ENCODE results near the gene ASTN2. TPM values are rescaled to one million over a fixed set of nuclear protein-coding genes. Genes with fewer than 3 reads are reported as not detected.

Gene ASTN2
- polyA plus RNA-seq, 1 donor = 4.2 TPM

DNA sequence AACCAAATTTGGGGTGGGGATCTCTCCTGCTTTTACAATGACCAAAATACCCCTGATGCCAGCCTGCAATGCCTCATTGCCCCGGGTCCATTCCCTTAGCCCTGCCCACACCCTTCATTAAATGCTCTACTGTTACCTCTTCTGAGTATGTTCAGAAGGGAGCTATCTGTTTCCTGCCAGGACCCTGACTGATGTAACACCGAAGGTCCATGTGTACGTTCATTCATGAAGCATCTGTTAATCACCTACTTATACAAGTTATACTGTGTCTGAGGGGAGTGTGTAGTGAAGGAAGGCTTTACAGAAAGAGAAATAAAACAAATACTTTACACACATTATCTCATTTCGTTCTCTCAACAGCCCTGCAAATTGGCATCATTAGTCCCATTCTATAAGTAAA, 51.9 kb downstream of the ASTN2 start:
- no peak for DNase-seq

DNA sequence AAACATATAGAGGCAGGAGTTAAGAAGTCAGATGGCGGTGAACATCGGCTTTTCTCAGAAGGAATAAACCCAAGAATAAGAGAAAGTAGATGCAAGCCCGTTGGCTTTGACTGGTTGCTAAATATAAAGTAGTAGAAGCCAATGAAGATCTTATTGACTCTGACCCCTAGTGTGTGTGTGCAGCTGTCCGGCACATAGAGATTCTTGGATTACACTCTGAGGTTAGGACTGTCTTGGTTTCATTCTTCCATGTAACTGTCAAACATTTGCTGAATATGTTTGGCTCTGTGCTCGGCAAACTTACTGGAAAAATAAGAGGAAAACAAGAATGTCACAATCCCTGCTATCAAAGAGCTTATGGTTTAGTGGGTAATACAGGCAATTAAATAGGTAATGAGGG, 54.9 kb downstream of the ASTN2 start:
- DNase-seq = no peak

DNA sequence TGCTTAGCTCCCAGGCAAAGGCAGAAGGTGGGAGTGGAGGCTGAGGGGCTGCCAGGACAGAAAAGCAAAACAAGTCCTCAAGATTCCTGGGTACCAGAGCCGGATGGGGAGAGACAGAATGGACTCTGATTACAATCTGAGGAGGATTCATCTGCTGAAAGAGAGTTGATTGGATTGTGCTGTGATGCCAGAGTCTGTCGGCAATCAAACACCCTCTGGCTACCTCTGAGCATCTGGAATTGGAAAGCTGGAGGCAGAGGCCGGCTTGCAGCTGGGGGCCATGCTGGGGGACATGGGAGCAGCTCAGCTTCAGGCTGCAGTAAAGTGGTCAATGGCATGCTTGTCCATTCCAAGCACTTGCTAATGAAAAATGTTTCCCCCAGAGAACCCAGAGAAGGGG, 59.3 kb downstream of the ASTN2 start:
- no peak for DNase-seq

- no peak for DNase-seq
Observed at GRCh38 chr9:117354997-117355396, 59.9 kb downstream of the ASTN2 start.

- DNase-seq = no peak
Observed at GRCh38 chr9:117354244-117354847, 60.5 kb downstream of the ASTN2 start.

- no peak for DNase-seq
Observed at GRCh38 chr9:117344892-117345660, 69.8 kb downstream of the ASTN2 start.

DNA sequence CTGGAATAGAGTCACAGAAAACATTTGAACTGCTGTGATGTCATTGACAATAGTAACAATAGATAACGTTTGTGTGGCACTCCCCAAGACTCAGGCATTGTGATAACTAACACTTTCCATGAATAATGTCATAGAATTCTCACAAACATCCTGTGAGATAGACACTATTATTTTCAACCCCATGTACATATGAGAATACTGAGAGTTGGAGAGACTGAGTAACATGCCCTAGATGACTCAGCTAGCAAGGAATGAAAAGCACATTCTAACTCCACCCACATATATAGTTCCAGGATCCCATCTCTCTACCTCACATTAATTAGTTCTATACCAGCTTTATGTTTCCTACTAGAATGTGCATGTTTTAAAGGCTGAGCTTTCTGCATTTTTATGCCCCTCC, 71.4 kb downstream of the ASTN2 start:
- DNase-seq = no peak

DNA sequence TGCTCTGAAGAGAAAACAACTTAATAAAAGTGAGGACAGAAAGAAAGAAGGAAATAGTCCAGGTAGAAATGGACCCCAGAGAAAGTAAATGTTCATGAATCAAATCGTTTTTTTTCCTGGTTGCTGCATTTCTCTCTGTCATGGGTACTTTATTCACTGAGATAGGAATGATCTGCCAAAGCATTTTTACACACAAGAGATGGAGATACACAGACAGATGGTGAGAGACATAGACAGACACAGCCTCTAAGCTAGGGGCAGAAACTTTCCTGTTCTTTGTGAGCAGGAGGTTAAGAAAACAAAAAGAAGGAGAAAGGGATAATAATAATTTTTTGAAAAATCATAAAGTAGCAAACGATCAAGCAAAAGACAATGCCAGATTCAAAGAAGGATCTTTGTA, 73.7 kb downstream of the ASTN2 start:
- no peak for DNase-seq

DNA sequence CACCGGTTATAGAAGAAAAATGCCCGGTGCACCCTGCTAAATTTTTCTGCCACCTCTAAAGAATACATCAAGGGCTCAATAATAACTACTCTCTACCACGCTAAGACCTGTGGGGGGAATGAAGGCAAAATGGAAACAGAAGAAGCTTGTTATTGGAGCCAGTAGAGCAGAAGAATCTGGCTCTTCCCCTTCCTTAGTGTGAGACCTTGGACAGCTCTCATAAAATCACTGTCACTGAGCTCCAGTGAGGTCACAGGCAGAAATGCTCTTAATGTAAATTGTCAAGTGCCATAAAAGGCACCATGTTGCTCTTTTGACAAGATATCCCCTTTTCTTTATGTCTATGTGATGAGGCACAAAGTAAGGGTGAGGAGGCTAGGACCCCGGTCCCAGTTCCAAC, 74.4 kb downstream of the ASTN2 start:
- DNase-seq = no peak

- no peak for DNase-seq
Observed at GRCh38 chr9:117335837-117336433, 78.9 kb downstream of the ASTN2 start.

DNA sequence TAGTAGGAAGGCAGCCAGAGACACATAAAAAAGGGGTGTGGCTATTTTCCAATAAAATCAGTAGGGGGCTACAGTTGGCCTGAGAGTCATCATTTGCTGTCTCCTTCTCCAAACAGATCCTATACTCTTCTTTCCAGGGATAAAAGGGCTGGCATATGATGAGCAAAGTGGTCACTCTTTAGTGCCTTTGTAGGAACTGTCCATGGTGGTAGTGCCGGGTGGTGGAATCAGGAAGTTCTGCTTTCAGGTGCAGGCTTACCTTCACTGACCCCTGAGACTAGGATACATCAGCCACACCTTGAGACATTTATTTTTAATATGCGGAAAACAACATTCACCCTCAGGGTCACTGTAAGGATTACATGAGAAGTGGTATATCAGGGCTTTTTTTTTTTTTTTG, 80.8 kb downstream of the ASTN2 start:
- no peak for DNase-seq

DNA sequence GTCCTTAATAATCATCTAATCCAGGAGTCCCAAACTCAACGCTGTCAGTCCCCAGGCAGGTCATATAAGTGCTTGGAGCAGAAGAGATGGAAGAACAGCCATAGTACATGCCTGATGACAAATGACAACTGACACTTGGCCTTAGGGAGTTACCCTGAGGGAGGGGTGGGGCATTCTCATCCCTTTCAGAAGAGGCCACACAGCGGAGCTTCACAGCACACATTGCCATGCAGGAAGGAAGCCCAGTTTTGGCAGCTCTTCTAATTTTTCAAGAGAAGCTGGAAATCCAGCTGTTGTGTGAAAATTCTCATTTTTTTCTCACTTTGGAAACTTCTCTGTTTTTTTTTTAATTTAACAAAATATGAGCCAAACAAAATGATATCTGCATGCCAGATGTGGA, 89.0 kb downstream of the ASTN2 start:
- DNase-seq = no peak

- no peak for DNase-seq
Observed at GRCh38 chr9:117325110-117325731, 89.6 kb downstream of the ASTN2 start.

- no peak for DNase-seq
Observed at GRCh38 chr9:117323390-117323789, 91.5 kb downstream of the ASTN2 start.

- DNase-seq = no peak
Observed at GRCh38 chr9:117317192-117317591, 97.7 kb downstream of the ASTN2 start.

DNA sequence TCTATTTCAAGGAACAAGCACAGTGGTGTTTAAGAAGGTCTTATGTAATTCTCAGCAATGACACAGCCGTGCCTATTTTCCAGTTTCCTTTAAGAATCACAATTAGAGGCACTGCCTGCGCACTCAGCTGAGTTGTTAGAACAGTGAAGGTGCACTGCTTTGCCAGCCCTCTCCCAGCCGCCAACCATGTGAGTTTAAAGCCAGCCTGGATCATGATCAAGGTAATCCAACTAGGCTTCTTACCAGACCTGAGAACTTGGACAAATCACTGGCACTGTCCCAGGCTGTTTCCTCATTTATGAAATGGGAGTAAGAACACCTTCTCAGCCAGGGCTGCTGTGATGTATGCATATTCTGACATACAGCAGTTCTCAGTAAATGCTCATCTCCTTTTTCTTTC, 99.6 kb downstream of the ASTN2 start:
- DNase-seq = no peak

DNA sequence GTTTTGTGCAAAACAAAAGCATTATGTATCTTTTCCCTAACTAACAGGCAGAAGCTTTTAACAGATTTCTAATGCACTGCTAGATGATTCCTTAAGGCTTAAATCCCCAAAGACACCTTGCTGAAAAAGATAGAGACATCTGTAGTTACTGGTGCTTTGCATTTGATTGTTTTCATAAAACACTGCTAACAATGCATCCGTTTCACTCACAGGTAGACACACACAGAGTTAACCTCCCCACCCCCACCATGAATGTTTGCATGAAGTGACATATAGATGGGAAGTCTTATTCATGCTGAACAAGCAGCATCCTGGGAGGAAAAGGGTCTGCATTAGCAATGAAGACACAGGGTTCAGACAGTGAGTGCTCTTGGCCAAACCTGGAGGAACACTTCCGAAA, 100.9 kb downstream of the ASTN2 start:
- DNase-seq = no peak

DNA sequence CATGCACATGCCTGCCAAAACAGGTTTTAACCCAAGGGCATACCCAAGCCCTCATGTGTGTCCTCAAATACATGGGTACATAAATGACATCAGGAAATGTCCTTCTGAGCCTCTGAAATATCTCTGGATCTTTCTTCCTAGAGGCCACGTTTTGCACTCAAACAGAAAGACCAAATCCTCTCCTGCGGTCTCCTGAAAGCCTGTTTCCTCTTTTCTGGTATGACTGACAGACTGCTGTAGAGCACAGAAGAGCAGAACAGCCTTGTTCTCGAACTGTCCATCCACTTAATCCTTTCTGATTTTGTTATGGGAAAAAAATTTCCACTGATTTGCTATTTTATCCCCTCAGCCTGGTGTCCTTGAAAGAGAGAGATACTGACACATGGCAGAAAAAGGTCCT, 107.2 kb downstream of the ASTN2 start:
- no peak for DNase-seq

DNA sequence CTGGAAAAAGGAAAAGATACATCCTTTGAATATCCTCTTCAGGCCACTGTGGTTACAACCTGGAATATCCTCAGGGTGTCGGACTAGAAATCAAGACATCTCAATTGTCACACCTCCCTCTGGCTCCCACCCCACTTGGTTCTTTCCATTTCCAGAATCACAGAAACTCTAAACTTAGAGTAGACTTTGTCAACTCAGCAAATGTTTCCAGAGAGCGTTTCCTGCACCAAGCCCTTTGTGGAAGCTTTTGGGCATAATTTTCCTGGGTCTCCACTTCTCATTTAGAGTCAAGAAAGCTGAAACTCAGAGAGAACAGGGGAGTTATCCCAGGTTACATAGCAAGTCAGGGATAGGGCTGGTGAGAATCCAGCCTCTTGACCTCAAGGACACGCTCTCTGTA, 108.8 kb downstream of the ASTN2 start:
- DNase-seq = no peak

- DNase-seq = no peak
Observed at GRCh38 chr9:117305454-117305853, 109.4 kb downstream of the ASTN2 start.

DNA sequence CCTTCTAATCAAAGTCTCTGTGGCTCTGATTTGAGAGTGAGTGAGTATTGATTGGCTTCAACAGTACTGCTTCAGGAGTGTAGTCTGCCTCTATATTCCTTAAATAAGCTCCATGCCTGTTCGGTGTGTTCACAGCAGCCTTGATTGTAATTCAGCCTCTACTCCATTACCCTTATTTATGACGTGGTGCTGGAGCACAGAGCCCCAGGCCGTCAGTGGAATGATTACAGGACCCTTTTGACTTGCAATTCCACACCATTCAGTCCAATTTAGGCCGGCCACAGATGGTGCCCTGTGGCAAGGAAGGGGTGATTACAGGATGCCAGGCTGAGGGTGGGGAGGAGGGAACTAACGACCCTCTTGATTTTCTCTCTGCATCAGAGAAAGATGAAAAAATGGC, 110.3 kb downstream of the ASTN2 start:
- no peak for DNase-seq

- no peak for DNase-seq
Observed at GRCh38 chr9:117303643-117304230, 111.1 kb downstream of the ASTN2 start.

- DNase-seq = no peak
Observed at GRCh38 chr9:117302487-117302886, 112.4 kb downstream of the ASTN2 start.
